RWPE2 (cell line): ENCODE measurements around the gene SEMA3G.
A peak's percentile ranks its signal among the peaks of the same experiment; 100 is the strongest.

ENCODE experiments used
- ATAC-seq: fragments of 200-7000 bp; cut with Tn5 transposase; 3 replicates; pipeline ENCODE4 v1.9.1; 2021; ENCODE audit warnings: low read depth
- DNase-seq: peaks from one replicate; pipeline ENCODE4 v3.0.0-alpha.2; 2020; ENCODE audit warnings: low spot score
- H3K27ac ChIP-seq: fragments of 450-650 bp; 2 replicates; pipeline ENCODE4 v1.5.1; 2017; ENCODE audit warnings: mild to moderate bottlenecking; ENCODE audit not compliant: poor library complexity, severe bottlenecking
- H3K27me3 ChIP-seq: fragments of 250-450 bp; sonication (Bioruptor Pico); 2 replicates; pipeline ENCODE4 v1.5.1; 2021; ENCODE audit warnings: mild to moderate bottlenecking, moderate library complexity; ENCODE audit not compliant: insufficient read depth, poor library complexity, severe bottlenecking
- H3K36me3 ChIP-seq: fragments of 250-450 bp; sonication (Bioruptor Pico); 2 replicates; pipeline ENCODE4 v1.5.1; 2020; ENCODE audit warnings: low read depth, mild to moderate bottlenecking, moderate library complexity
- H3K4me1 ChIP-seq: fragments of 250-450 bp; sonication (Bioruptor Pico); 2 replicates; pipeline ENCODE4 v1.5.1; 2021; ENCODE audit warnings: mild to moderate bottlenecking, moderate library complexity; ENCODE audit not compliant: insufficient read depth, poor library complexity, severe bottlenecking
- H3K4me3 ChIP-seq: fragments of 250-450 bp; sonication (Bioruptor Pico); 2 replicates; pipeline ENCODE4 v1.5.1; 2021; ENCODE audit warnings: mild to moderate bottlenecking, moderate library complexity; ENCODE audit not compliant: severe bottlenecking
- H3K9me3 ChIP-seq: fragments of 250-450 bp; sonication (Bioruptor Pico); 2 replicates; pipeline ENCODE4 v1.5.1; 2021; ENCODE audit warnings: mild to moderate bottlenecking, moderate library complexity; ENCODE audit not compliant: severe bottlenecking
- CTCF ChIP-seq: fragments of 450-650 bp; IDR thresholded peaks from one replicate; pipeline ENCODE4 v1.5.1; 2017; ENCODE audit warnings: mild to moderate bottlenecking, moderate library complexity; ENCODE audit not compliant: poor library complexity, severe bottlenecking

Gene SEMA3G

DNA sequence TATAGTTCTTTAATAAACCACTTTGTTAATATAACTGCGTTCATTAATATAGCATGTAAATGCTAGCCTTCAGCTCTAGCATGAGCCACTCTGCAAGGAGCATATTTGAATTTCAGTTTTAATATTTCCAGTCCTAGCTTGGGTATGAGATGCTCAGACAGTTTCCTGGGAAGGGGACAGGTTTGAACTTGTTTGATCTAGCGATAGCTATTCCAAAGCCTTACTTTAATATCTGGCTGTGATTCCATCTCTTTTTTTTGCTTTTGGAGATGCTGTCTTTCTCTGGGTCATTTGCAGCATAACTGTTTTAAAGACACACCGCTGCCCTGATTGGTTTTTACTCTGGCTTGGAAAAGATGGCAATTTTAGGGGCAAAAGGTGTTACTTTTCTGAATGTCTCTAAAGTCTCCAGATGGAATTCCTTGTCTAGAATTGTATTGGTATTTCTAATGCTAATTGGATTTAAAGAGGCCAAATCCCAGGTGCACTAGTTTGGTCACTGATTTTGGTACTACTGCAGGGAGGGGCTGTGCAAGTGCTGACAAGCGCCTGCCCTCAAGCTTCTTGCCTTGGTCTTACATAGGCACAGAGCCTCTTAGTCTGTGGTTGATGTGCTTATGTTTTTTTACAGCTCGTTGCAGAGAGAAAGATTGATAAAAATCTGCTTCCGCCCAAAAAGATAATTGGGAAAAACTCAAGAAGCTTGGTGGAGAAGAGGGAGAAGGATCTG, 13.3 kb upstream of the SEMA3G start:
- ATAC-seq (no peak), DNase-seq (no peak)
- H3K36me3 ChIP-seq: peaks cover 51% of the 10 kb centered on the region
- H3K4me1 ChIP-seq: peaks cover 24% of the 10 kb centered on the region
- TF ChIP-seq CTCF: no peak
- H3K9me3 ChIP-seq: no peaks in the 10 kb centered on the region
- no peak overlapping the region for H3K4me3 ChIP-seq
- H3K27ac ChIP-seq: peak overlapping the region; percentile 72
- no peaks in the 10 kb centered on the region for H3K27me3 ChIP-seq

- no peaks in the 10 kb centered on the region for H3K27me3 ChIP-seq
- DNase-seq: no peak
- peak overlapping the region; percentile 72 for H3K27ac ChIP-seq
- H3K36me3 ChIP-seq: peaks cover 40% of the 10 kb centered on the region
- no peak for ATAC-seq
- H3K9me3 ChIP-seq: no peaks in the 10 kb centered on the region
- H3K4me1 ChIP-seq: peaks cover 24% of the 10 kb centered on the region
- TF ChIP-seq CTCF: no peak
- H3K4me3 ChIP-seq: peak overlapping the region; percentile 88
Measured at GRCh38 chr3:52456800-52457183, 11.9 kb upstream of the SEMA3G start.

DNA sequence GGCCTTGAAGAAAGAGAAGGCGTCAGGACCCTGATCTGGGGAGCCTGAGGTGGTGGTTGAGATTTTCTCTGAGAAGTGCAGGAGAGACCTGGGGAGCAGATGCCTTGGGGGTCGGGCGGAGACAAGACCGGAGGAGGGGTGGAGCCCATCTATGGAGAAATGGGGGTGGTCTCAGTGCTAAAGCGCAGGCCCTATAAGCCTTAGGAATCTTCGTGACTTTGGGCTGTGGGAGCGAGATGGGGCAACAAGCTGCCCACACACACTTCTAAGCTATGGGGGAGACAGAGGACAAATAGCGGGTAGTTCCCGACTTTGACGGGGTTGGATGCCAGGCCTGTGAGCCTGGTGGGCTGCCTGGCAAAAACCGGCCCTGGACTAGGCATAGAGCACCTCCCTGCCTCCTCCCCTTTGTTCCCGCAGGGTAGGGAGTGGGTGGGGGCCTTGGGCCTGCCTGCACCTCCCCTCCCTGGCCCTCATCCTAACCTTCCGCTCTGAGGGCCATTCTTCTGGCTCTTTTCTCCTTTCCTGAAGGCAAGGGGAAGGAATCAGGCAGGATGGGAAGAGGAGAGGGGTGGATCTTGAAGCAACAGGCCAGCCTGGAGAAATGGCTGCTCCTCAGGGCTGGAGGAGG, 11.4 kb upstream of the SEMA3G start:
- Histone ChIP-seq H3K4me1 (peaks cover 24% of the 10 kb centered on the region), H3K36me3 (peaks cover 35% of the 10 kb centered on the region), H3K9me3 (no peaks in the 10 kb centered on the region), H3K4me3 (peak overlapping the region; percentile 88), H3K27me3 (no peaks in the 10 kb centered on the region), H3K27ac (peak overlapping the region; percentile 72)
- no peak for TF ChIP-seq CTCF
- ATAC-seq: peak; percentile 13
- peak; percentile 50 for DNase-seq

DNA sequence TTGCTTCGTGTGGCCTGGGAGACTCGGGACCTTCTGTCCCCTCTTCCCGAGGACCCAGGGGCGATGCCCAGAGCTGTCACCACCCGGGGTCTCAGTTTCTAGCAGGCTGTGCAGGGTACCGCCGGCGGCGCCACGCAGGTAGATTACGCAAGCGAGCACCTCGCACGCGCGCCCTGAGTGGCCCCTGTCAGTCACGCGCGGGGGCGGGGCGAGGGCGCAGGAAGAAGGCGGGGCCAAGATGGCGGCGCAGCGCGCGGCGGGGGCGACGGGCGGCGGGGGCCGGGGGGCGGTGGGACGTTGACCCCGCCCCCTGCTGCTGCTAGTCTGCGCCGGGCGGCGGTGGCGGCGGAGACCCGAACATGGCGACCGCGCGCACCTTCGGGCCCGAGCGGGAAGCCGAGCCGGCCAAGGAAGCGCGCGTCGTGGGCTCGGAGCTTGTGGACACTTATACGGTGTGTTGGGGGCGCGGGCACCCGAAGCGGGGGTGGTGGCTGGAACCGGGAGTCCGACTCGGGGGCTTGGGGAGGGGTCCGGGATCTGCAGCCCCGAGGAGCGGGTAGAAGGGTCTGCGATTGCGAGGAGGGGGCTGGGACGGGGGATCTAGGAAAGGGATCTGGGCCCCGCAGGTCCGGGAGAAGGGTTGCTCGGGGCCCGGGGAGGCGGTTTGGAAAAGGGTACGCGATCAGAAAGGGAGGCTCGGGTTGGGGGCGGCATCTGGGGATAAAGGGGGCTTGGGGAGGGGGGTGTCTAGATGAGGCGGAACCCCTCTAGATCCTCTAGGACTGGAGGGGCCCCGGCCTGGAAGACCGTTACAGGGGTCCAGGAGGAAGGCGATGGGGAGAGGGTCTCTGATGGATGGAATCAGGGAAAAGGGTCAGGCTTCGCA, 10.6 kb upstream of the SEMA3G start, which contains the start of gene NISCH:
Gene NISCH, plus strand, starts transcription at position 322 of the 886 bp plus-strand sequence. Its CDS starts 38 bp downstream, at position 360.
- DNase-seq: peak; percentile 81
- Histone ChIP-seq H3K4me3 (peak within 1 kb of the TSS; percentile 88), H3K4me1 (peaks cover 24% of the 10 kb centered on the region), H3K27ac (peak within 1 kb of the TSS; percentile 72), H3K27me3 (no peaks in the 10 kb centered on the region), H3K9me3 (no peaks in the 10 kb centered on the region), H3K36me3 (peaks cover 27% of the 10 kb centered on the region)
- no peak for TF ChIP-seq CTCF
- ATAC-seq: peak; percentile 64
